ENCODE data around the gene MSH3. TPM values are rescaled to one million over a fixed set of nuclear protein-coding genes. Genes with fewer than 3 reads are reported as not detected.

Gene MSH3
- polyA plus RNA-seq, 1 donor (not counting 4 experiments of a cell fraction or from before 2014, with no cell fraction given) = 11.1 TPM

DNA sequence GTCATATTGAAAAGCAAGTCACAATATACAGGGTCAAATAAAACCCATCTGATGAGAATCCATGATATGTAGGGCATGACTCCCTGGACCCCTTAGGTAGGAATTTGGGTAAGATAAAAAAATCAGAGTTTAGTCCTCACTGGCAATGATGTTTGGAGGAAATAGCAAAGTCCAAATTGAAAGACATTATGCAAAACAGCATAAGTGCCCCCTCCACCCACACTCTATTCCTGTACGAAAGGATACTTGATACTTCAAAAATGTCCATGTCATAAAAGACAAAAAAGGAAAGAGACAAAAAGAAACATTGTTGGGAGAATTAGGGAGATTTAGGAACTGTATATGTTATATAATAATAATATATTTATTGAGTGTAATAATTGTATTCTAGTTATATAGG, 209.7 kb downstream of the MSH3 start:
- DNase-seq (ENCODE audit: low read depth, low spot score) (no peak), FAIRE-seq (no peak)
- Histone ChIP-seq H3K9ac (ENCODE audit: control insufficient read depth, extremely low read depth, insufficient read depth, low read length) (no peak overlapping the region), H3K4me1 (ENCODE audit: control insufficient read depth, extremely low read depth, insufficient read depth, low read length) (no peaks in the 10 kb centered on the region), H3K27me3 (ENCODE audit: control insufficient read depth, extremely low read depth, insufficient read depth, low read length) (no peaks in the 10 kb centered on the region), H3K4me2 (ENCODE audit: control insufficient read depth, extremely low read depth, insufficient read depth, low read depth, low read length) (no peak overlapping the region), H3K9me1 (ENCODE audit: control insufficient read depth, extremely low read depth, insufficient read depth, low read length) (no peaks in the 10 kb centered on the region), H3K79me2 (ENCODE audit: control insufficient read depth, insufficient read depth, low read length) (no peaks in the 10 kb centered on the region), H4K20me1 (ENCODE audit: control insufficient read depth, extremely low read depth, insufficient read depth, low read length) (no peaks in the 10 kb centered on the region), H3K4me3 (ENCODE audit: control insufficient read depth in 2 of 3, extremely low read depth in 1 of 3, insufficient read depth in 2 of 3, low read depth in 1 of 3, low read length in 3 of 3) (no peak overlapping the region), H2AFZ (ENCODE audit: control insufficient read depth, low read length) (no peak overlapping the region), H3K9me3 (ENCODE audit: control insufficient read depth, low read depth, low read length) (no peaks in the 10 kb centered on the region), H3K27ac (ENCODE audit: control insufficient read depth, insufficient read depth, low read length) (no peak overlapping the region), H3K36me3 (ENCODE audit: control insufficient read depth in 2 of 2, extremely low read depth in 1 of 2, insufficient read depth in 2 of 2, low read length in 2 of 2) (no peaks in the 10 kb centered on the region)
- no peak for TF ChIP-seq EZH2 (IDR thresholded peaks at IDR 0.05; ENCODE audit: low read length)
- TF ChIP-seq, protein P1, sequence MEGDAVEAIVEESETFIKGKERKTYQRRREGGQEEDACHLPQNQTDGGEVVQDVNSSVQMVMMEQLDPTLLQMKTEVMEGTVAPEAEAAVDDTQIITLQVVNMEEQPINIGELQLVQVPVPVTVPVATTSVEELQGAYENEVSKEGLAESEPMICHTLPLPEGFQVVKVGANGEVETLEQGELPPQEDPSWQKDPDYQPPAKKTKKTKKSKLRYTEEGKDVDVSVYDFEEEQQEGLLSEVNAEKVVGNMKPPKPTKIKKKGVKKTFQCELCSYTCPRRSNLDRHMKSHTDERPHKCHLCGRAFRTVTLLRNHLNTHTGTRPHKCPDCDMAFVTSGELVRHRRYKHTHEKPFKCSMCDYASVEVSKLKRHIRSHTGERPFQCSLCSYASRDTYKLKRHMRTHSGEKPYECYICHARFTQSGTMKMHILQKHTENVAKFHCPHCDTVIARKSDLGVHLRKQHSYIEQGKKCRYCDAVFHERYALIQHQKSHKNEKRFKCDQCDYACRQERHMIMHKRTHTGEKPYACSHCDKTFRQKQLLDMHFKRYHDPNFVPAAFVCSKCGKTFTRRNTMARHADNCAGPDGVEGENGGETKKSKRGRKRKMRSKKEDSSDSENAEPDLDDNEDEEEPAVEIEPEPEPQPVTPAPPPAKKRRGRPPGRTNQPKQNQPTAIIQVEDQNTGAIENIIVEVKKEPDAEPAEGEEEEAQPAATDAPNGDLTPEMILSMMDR (optimal IDR thresholded peaks at IDR 0.05 in 1 of 3, IDR thresholded peaks at IDR 0.05 in 1 of 3, conservative IDR thresholded peaks at IDR 0.05 in 1 of 3; ENCODE audit: extremely low read depth in 1 of 3, insufficient read depth in 2 of 3, low read length in 3 of 3) = no peak
- dilution Hi-C loops (cut with MboI; ENCODE audit: extremely low pct_ligation_motif_present, low sequenced_read_pairs) = no loop called here

DNA sequence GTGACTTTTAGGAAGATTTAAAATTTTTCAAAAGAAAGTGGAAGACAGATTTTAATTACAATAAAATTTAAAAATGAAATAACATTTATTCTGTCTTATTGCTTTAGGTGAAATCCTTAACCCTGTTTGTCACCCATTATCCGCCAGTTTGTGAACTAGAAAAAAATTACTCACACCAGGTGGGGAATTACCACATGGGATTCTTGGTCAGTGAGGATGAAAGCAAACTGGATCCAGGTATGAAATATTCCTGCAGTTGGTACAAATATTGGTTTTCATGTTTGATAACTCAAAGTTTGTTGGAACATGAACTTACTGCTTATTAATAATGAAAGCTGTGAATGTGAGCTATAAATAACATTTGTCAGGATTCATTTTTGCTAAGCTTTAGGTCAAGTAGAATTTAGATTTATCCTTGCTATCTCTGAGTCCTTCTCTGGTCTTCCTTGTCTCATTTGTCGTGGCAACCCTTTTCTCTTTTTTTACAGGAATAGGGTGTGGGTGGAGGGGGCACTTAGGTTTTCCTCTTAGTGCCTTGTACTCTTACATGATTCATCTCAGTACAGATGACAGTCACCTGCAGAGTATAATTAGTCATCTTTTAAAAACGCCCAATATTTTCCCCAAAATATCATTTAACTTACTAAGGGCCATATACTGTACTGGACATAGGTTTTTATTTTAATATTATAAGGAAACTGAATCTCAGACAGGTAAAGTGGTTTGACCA, 210.4 kb downstream of the MSH3 start:
- Histone ChIP-seq H4K20me1 (ENCODE audit: control insufficient read depth, extremely low read depth, insufficient read depth, low read length) (no peaks in the 10 kb centered on the region), H3K9ac (ENCODE audit: control insufficient read depth, extremely low read depth, insufficient read depth, low read length) (no peak overlapping the region), H3K4me1 (ENCODE audit: control insufficient read depth, extremely low read depth, insufficient read depth, low read length) (no peaks in the 10 kb centered on the region), H3K9me3 (ENCODE audit: control insufficient read depth, low read depth, low read length) (no peaks in the 10 kb centered on the region), H3K4me2 (ENCODE audit: control insufficient read depth, extremely low read depth, insufficient read depth, low read depth, low read length) (no peak overlapping the region), H3K27ac (ENCODE audit: control insufficient read depth, insufficient read depth, low read length) (no peak overlapping the region), H2AFZ (ENCODE audit: control insufficient read depth, low read length) (no peak overlapping the region), H3K36me3 (ENCODE audit: control insufficient read depth in 2 of 2, extremely low read depth in 1 of 2, insufficient read depth in 2 of 2, low read length in 2 of 2) (no peaks in the 10 kb centered on the region), H3K27me3 (ENCODE audit: control insufficient read depth, extremely low read depth, insufficient read depth, low read length) (no peaks in the 10 kb centered on the region), H3K9me1 (ENCODE audit: control insufficient read depth, extremely low read depth, insufficient read depth, low read length) (no peaks in the 10 kb centered on the region), H3K79me2 (ENCODE audit: control insufficient read depth, insufficient read depth, low read length) (no peaks in the 10 kb centered on the region), H3K4me3 (ENCODE audit: control insufficient read depth in 2 of 3, extremely low read depth in 1 of 3, insufficient read depth in 2 of 3, low read depth in 1 of 3, low read length in 3 of 3) (no peak overlapping the region)
- TF ChIP-seq EZH2 (IDR thresholded peaks at IDR 0.05; ENCODE audit: low read length) = no peak
- TF ChIP-seq, protein P1 (optimal IDR thresholded peaks at IDR 0.05 in 1 of 3, IDR thresholded peaks at IDR 0.05 in 1 of 3, conservative IDR thresholded peaks at IDR 0.05 in 1 of 3; ENCODE audit: extremely low read depth in 1 of 3, insufficient read depth in 2 of 3, low read length in 3 of 3) = no peak
- dilution Hi-C loops (cut with MboI; ENCODE audit: extremely low pct_ligation_motif_present, low sequenced_read_pairs) = no loop called here
- DNase-seq (ENCODE audit: low read depth, low spot score) = no peak
- no peak for FAIRE-seq

Measured in keratinocyte (primary cell).